Right lobe of liver (tissue), 6 donors: Measurements from ENCODE around the gene PPARGC1A. TPM values are rescaled to one million over a fixed set of nuclear protein-coding genes. Genes with fewer than 3 reads are reported as not detected.

ENCODE experiments used
- ATAC-seq, 4 donors: fragments of 200-7000 bp; cut with Tn5 transposase; one replicate each; pipeline ENCODE4 v1.9.1; 2020; ENCODE audit warnings: mild to moderate bottlenecking in 4 of 4, moderate library complexity in 4 of 4
- DNase-seq, 3 donors: peaks; one replicate each; pipeline ENCODE4 v3.0.0-alpha.2; 2020
- H3K27ac ChIP-seq, 3 donors: fragments of 200-600 bp; one replicate each; pipeline ENCODE4 v1.8.0; 2022
- H3K27me3 ChIP-seq, 2 donors: fragments of 200-600 bp; one replicate each; pipeline ENCODE4 v1.8.0; 2022
- H3K36me3 ChIP-seq, 4 donors: fragments of 200-600 bp; sonication (generic) in 1 of 4; one replicate each; pipeline versions ENCODE4 v1.5.1 to v1.8.0; 2017 to 2022; ENCODE audit warnings: control low read depth in 1 of 4
- H3K4me1 ChIP-seq, 4 donors: fragments of 200-600 bp; sonication (generic) in 1 of 4; one replicate each; pipeline versions ENCODE4 v1.5.1 to v1.8.0; 2017 to 2022; ENCODE audit warnings: control low read depth in 1 of 4
- H3K4me3 ChIP-seq, 3 donors: fragments of 200-600 bp; one replicate each; pipeline ENCODE4 v1.8.0; 2022
- H3K9me3 ChIP-seq, 4 donors: fragments of 200-600 bp; sonication (generic) in 1 of 4; one replicate each; pipeline versions ENCODE4 v1.5.1 to v1.8.0; 2017 to 2022; ENCODE audit warnings: control low read depth in 1 of 4
- POLR2A ChIP-seq: fragments of 450-650 bp; IDR thresholded peaks from one replicate; pipeline ENCODE4 v1.6.1; 2017; ENCODE audit warnings: antibody characterized with exemption, mild to moderate bottlenecking
- WGBS: methylation state at CpG from one replicate; pipeline ENCODE4 v1.1.6; 2018; ENCODE audit warnings: low coverage, low lambda C conversion rate; ENCODE audit not compliant: insufficient coverage; ENCODE audit errors: missing lambda C conversion rate; 5-methylcytosine and 5-hydroxymethylcytosine counted together
- intact Hi-C, 2 donors: fragments of 100-400 bp; cut with DNase I; formaldehyde crosslinking; loops; one replicate each; pipeline versions ENCODE4 v1.11.2 to v1.14.1; 2022
- total RNA-seq, 6 experiments: library from RNA; depleted of rRNA in 2 of 6; stranded (reverse); fragments of >200 nt in 2 of 6; fragmentation: NEBNext Ultra II Directional in 3 of 6; extraction: Animal tissue kit (Norgen Biotek cat#: 25700) in 3 of 6; gene quantifications; one replicate each; pipeline versions ENCODE4 v1.1.0 to v1.2.4, GENCODE V29; 2016 to 2023
- TF ChIP-seq, protein P1 (sequence below), 4 donors: fragments of 200-600 bp in 3 of 4; fragments of 450-650 bp in 1 of 4; IDR thresholded peaks; one replicate each; pipeline versions ENCODE4 v1.5.1 to v1.8.0; 2016 to 2022; ENCODE audit warnings: antibody characterized with exemption in 4 of 4, mild to moderate bottlenecking in 2 of 4
- donor health status: DM: no; HTN: yes; CAD: no.
- donor health status: DM: no; HTN: no; CAD: no.
- donor health status: DM: no; HTN: no; CAD: no.
- donor health status: DM: no; HTN: yes; CAD: no.
- donor health status: DM: no; HTN: yes; CAD: no.

The PPARGC1A gene
- total RNA-seq, 6 experiments from 2014 or later, result 13.8 to 61.0 (median 37.6) TPM

DNA sequence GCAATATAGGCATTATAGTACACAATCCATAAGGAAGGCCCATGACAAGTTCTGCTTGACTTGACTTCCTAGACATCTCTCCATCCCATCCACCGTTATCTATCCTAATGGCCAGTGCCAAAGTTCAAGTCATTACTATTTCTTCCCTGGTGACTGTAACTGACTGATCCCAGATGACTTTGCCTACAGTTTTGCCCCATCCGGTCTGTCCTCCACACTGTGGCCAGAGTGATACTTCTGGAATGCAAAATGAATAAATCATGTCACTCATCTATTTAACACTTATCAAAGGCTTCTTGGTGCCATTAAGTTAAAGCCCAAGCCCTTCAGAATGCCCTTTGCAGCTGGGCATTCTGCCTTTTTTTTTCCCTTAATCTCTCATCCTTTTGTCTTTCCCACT, 130.8 kb downstream of the PPARGC1A start:
- no peaks in the 10 kb centered on the region for H3K36me3 ChIP-seq
- peaks cover 0 to 10% (median 3%) of the 10 kb centered on the region in 4 donors for H3K4me1 ChIP-seq
- H3K27me3 ChIP-seq, result no peaks in the 10 kb centered on the region
- no peak overlapping the region for H3K27ac ChIP-seq
- intact Hi-C loops, result no loop called here
- H3K4me3 ChIP-seq, result no peak overlapping the region
- no peak for DNase-seq
- no peak for ATAC-seq
- 46% methylated on average over 1 of the region's 2 CpGs for WGBS
- no peaks in the 10 kb centered on the region for H3K9me3 ChIP-seq
- TF ChIP-seq POLR2A, result no peak
- TF ChIP-seq, protein P1, sequence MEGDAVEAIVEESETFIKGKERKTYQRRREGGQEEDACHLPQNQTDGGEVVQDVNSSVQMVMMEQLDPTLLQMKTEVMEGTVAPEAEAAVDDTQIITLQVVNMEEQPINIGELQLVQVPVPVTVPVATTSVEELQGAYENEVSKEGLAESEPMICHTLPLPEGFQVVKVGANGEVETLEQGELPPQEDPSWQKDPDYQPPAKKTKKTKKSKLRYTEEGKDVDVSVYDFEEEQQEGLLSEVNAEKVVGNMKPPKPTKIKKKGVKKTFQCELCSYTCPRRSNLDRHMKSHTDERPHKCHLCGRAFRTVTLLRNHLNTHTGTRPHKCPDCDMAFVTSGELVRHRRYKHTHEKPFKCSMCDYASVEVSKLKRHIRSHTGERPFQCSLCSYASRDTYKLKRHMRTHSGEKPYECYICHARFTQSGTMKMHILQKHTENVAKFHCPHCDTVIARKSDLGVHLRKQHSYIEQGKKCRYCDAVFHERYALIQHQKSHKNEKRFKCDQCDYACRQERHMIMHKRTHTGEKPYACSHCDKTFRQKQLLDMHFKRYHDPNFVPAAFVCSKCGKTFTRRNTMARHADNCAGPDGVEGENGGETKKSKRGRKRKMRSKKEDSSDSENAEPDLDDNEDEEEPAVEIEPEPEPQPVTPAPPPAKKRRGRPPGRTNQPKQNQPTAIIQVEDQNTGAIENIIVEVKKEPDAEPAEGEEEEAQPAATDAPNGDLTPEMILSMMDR (IDR thresholded peaks at IDR 0.05), result no peak

DNA sequence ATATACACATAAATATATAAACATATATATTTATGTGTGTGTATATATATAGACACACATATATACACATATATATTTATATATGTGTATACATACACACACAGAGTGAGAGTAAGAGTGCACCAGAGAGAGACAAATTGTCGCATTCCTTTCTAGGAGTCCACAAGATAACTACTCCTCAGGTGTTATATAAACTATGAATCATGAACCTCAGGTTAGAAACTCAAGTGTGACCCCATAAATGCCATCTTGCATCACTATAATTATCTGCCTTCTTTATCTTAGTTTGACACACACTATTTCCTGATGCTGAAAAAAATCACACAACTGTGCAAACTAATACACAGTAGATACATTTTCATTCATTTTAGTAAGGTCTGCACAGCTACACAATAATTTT, 135.2 kb downstream of the PPARGC1A start:
- intact Hi-C loops, result no loop called here
- Histone ChIP-seq H3K36me3 (no peaks in the 10 kb centered on the region), H3K4me1 (no peaks in the 10 kb centered on the region), H3K27me3 (no peaks in the 10 kb centered on the region), H3K27ac (no peak overlapping the region), H3K4me3 (no peak overlapping the region), H3K9me3 (no peaks in the 10 kb centered on the region)
- DNase-seq, result no peak
- 75% methylated on average over 1 of the region's 1 CpG for WGBS
- no peak for TF ChIP-seq POLR2A
- TF ChIP-seq, protein P1 (IDR thresholded peaks at IDR 0.05), result no peak
- no peak for ATAC-seq

DNA sequence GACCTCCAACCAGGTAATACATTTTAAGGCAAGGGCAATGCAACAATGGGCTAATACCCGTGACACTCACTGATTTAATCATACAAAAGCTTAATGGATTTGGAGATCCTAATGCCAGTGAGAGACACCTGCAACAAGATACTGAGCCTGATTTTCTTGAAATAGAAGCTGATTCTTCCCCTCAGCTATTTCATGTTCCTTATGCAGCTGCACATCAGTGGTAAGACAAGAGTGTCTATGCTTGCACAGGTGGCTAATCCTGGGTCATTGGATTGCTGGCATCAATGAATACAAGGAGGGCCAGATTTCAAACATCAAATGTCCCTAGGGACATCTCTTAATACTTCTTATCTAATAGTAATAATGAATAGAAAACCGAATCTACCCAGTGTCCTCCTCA, 139.7 kb downstream of the PPARGC1A start:
- Histone ChIP-seq H3K9me3 (no peaks in the 10 kb centered on the region), H3K27ac (no peak overlapping the region), H3K36me3 (no peaks in the 10 kb centered on the region), H3K27me3 (no peaks in the 10 kb centered on the region), H3K4me1 (no peaks in the 10 kb centered on the region), H3K4me3 (no peak overlapping the region)
- TF ChIP-seq, protein P1 (IDR thresholded peaks at IDR 0.05), result no peak
- TF ChIP-seq POLR2A, result no peak
- 62% methylated on average over 2 of the region's 2 CpGs for WGBS
- DNase-seq (no peak), ATAC-seq (no peak)
- intact Hi-C loops, result no loop called here

DNA sequence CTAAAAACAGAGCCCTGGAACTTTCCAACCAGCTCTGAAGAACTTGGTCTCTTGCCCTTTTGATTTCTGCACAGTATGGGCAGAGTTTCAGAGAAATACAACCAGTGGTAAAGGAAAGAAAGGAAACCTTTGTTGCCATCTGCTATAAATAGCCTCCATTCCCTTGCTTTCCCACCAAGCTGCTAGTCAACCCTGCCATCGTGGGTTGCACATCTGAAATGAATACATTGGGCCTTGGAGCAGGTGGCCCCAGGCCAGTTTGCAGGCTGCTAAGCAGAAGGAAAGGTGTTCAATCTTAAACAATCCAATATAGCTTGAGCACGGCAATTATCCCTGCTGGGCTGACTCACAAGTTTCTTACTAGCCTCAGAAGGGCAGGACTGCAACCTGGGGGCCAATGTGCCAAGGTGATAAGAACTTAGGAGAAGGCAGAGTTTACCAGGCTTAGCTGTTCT, 142.5 kb downstream of the PPARGC1A start:
- no peak for DNase-seq
- intact Hi-C loops, result no loop called here
- H3K4me1 ChIP-seq, result no peaks in the 10 kb centered on the region
- no peaks in the 10 kb centered on the region for H3K36me3 ChIP-seq
- ATAC-seq, result no peak
- no peaks in the 10 kb centered on the region for H3K9me3 ChIP-seq
- TF ChIP-seq POLR2A, result no peak
- TF ChIP-seq, protein P1 (IDR thresholded peaks at IDR 0.05), result no peak
- H3K27ac ChIP-seq, result no peak overlapping the region
- no peaks in the 10 kb centered on the region for H3K27me3 ChIP-seq
- WGBS, result 42% methylated on average over 2 of the region's 2 CpGs
- no peak overlapping the region for H3K4me3 ChIP-seq

DNA sequence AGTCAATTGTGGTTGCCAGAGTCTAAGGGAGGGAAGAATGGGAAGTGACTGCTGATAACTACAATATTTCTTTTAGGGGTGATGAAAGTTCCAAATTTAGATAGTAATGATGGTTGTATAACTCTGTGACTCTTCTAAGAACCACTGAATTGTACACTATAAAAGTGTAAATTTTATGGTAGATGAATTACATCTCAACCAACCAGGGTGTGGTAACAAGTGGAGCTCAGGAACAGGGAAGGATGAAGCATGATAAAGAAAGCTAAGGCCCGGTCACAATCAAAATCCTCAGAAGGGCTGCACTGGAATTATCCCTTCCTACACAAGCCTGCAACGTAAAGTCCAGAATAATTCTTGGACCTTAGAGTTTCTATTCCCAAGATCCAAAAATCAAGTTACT, 143.2 kb downstream of the PPARGC1A start:
- TF ChIP-seq, protein P1 (IDR thresholded peaks at IDR 0.05), result no peak
- no peak for TF ChIP-seq POLR2A
- Histone ChIP-seq H3K4me3 (no peak overlapping the region), H3K9me3 (no peaks in the 10 kb centered on the region), H3K36me3 (no peaks in the 10 kb centered on the region), H3K27me3 (no peaks in the 10 kb centered on the region), H3K27ac (no peak overlapping the region), H3K4me1 (no peaks in the 10 kb centered on the region)
- ATAC-seq, result no peak
- intact Hi-C loops, result no loop called here
- WGBS, result 46% methylated on average over 2 of the region's 2 CpGs
- DNase-seq, result no peak
